HCT116 (cell line): ENCODE measurements around the gene CFAP46. TPM values are rescaled to one million over a fixed set of nuclear protein-coding genes. Genes with fewer than 3 reads are reported as not detected.
"Not testable (repeated sequence)": the region's sequence is repeated elsewhere in the genome, so short reads cannot be mapped to it uniquely, and the experiment has no call there.

Source experiments
- ATAC-seq: fragments of 200-7000 bp; cut with Tn5 transposase; 2 replicates; pipeline ENCODE4 v1.9.1; 2020; ENCODE audit warnings: mild to moderate bottlenecking, moderate library complexity
- BruUV-seq: library from RNA; stranded (reverse); fragments of 400-500 nt; replicated peaks from 2 replicates; lab custom pipeline; 2021; lab: Mats Ljungman, UMichigan
- CTCF ChIA-PET: fragments of 300-600 bp; sonication (Branson Sonifier 250); formaldehyde crosslinking; loops from one replicate; lab custom pipeline; 2021; ENCODE audit warnings: antibody characterized with exemption; lab: Charles Lee
- POLR2A ChIA-PET: fragments of 300-600, 350-600 bp; sonication (Branson Sonifier 250); formaldehyde crosslinking; loops from one replicate; lab custom pipeline; 2021; ENCODE audit warnings: antibody characterized with exemption; lab: Charles Lee
- RAD21 ChIA-PET, 2 experiments: fragments of 300-600 bp; sonication (Branson Sonifier 250); formaldehyde crosslinking; loops; one replicate each; lab custom pipeline; 2023; ENCODE audit warnings: low total read pairs in 2 of 2; ENCODE audit not compliant: uncharacterized antibody in 2 of 2, unreplicated experiment in 2 of 2, low non-redundant PET in 1 of 2; lab: Charles Lee
- DNase-seq: peaks from one replicate; pipeline ENCODE4 v3.0.0-alpha.2; 2010; ENCODE audit warnings: low read depth, low spot score
- H2AFZ ChIP-seq: fragments of 200-600 bp; shearing (Covaris generic), sonication (generic); 2 replicates; pipeline ENCODE4 v1.6.1; 2017; ENCODE audit warnings: low read depth, mixed run types, mixed read lengths, antibody characterized with exemption, low read length; ENCODE audit not compliant: poor library complexity, severe bottlenecking
- H3K27ac ChIP-seq: 2 replicates; pipeline ENCODE4 v1.5.1; 2012; ENCODE audit warnings: low read depth, low read length
- H3K27me3 ChIP-seq: fragments of 200-600 bp; sonication (generic); 2 replicates; pipeline ENCODE4 v1.6.1; 2016; ENCODE audit warnings: mixed run types, low read length, mixed read lengths; ENCODE audit not compliant: insufficient read depth
- H3K36me3 ChIP-seq, 2 experiments: fragments of 200-500 bp in 1 of 2; fragments of 200-600 bp in 1 of 2; sonication (Bioruptor generic) in 1 of 2; sonication (generic) in 1 of 2; 2 replicates each; pipeline versions ENCODE4 v1.5.1 to v1.6.1; 2014 to 2016; ENCODE audit warnings: low read length in 2 of 2, inconsistent platforms in 1 of 2, mixed read lengths in 1 of 2, mixed run types in 1 of 2; ENCODE audit not compliant: insufficient read depth in 2 of 2, control insufficient read depth in 1 of 2
- H3K4me1 ChIP-seq, 2 experiments: fragments of 200-600 bp in 1 of 2; sonication (generic) in 1 of 2; 2 replicates each; pipeline versions ENCODE4 v1.5.1 to v1.6.1; 2012 to 2017; ENCODE audit warnings: low read length in 2 of 2, inconsistent platforms in 1 of 2, mild to moderate bottlenecking in 1 of 2, mixed read lengths in 1 of 2, mixed run types in 1 of 2, moderate library complexity in 1 of 2; ENCODE audit not compliant: insufficient read depth in 2 of 2, control insufficient read depth in 1 of 2
- H3K4me2 ChIP-seq: fragments of 200-600 bp; sonication (generic); 2 replicates; pipeline ENCODE4 v1.6.1; 2017; ENCODE audit warnings: mixed run types, low read length, mixed read lengths
- H3K4me3 ChIP-seq, 2 experiments: fragments of 200-600 bp in 1 of 2; sonication (generic) in 1 of 2; replicated peaks in 1 of 2; 2 replicates each; pipeline ENCODE4 v1.5.1; 2011 to 2016; ENCODE audit warnings: low read length in 2 of 2, control low read depth in 1 of 2, low read depth in 1 of 2, mild to moderate bottlenecking in 1 of 2, mixed read lengths in 1 of 2, mixed run types in 1 of 2
- H3K79me2 ChIP-seq: fragments of 200-600 bp; sonication (generic); 2 replicates; pipeline ENCODE4 v1.6.1; 2017; ENCODE audit warnings: mild to moderate bottlenecking, mixed run types, low read length, moderate library complexity, mixed read lengths; ENCODE audit not compliant: insufficient read depth
- H3K9ac ChIP-seq: fragments of 200-600 bp; sonication (generic); 2 replicates; pipeline ENCODE4 v1.6.1; 2016; ENCODE audit warnings: low read length, mixed read lengths
- H3K9me2 ChIP-seq: fragments of 200-600 bp; sonication (generic), shearing (Covaris generic); 2 replicates; pipeline ENCODE4 v1.6.1; 2017; ENCODE audit warnings: mixed run types, mild to moderate bottlenecking, moderate library complexity; ENCODE audit not compliant: insufficient read depth
- H3K9me3 ChIP-seq, 2 experiments: fragments of 200-500 bp in 1 of 2; fragments of 200-600 bp in 1 of 2; sonication (Bioruptor generic) in 1 of 2; sonication (generic) in 1 of 2; 2 replicates each; pipeline ENCODE4 v1.6.1; 2014 to 2017; ENCODE audit warnings: low read length in 2 of 2, mixed read lengths in 2 of 2, inconsistent platforms in 1 of 2, low read depth in 1 of 2, mild to moderate bottlenecking in 1 of 2, mixed run types in 1 of 2, moderate library complexity in 1 of 2; ENCODE audit not compliant: control insufficient read depth in 1 of 2, insufficient read depth in 1 of 2
- H4K20me1 ChIP-seq: fragments of 200-600 bp; sonication (generic), shearing (Covaris generic); 2 replicates; pipeline ENCODE4 v1.6.1; 2017; ENCODE audit warnings: mixed run types, mild to moderate bottlenecking, moderate library complexity; ENCODE audit not compliant: insufficient read depth
- CEBPB ChIP-seq: IDR thresholded peaks from 2 replicates; pipeline ENCODE4 v1.6.1; 2012; ENCODE audit warnings: low read depth
- EGR1 ChIP-seq: IDR thresholded peaks from 2 replicates; pipeline ENCODE4 v1.6.1; 2012; ENCODE audit warnings: low read depth
- ELF1 ChIP-seq: IDR thresholded peaks from 2 replicates; pipeline ENCODE4 v1.6.1; 2012; ENCODE audit warnings: low read depth, borderline replicate concordance
- FOSL1 ChIP-seq: IDR thresholded peaks from 2 replicates; pipeline ENCODE4 v1.6.1; 2012; ENCODE audit warnings: low read depth
- POLR2A ChIP-seq: IDR thresholded peaks from 2 replicates; pipeline ENCODE4 v1.7.0; 2011; ENCODE audit warnings: borderline replicate concordance; ENCODE audit not compliant: insufficient read depth, insufficient read length; ENCODE audit errors: extremely low read depth
- RAD21 ChIP-seq: IDR thresholded peaks from 2 replicates; pipeline ENCODE4 v1.6.1; 2012; ENCODE audit warnings: low read depth, mild to moderate bottlenecking
- SIN3A ChIP-seq: IDR thresholded peaks from 2 replicates; pipeline ENCODE4 v1.6.1; 2012; ENCODE audit warnings: low read depth
- SP1 ChIP-seq: IDR thresholded peaks from 2 replicates; pipeline ENCODE4 v1.6.1; 2012; ENCODE audit warnings: low read depth
- ZFX ChIP-seq: fragments of 450-650 bp; IDR thresholded peaks from 2 replicates; pipeline ENCODE4 v1.6.1; 2017
- intact Hi-C: fragments of 100-400 bp; cut with micrococcal nuclease; formaldehyde crosslinking; loops from 2 replicates; pipeline ENCODE4 v1.10.0; 2022
- total RNA-seq: library from RNA; stranded (reverse); gene quantifications from one replicate; pipeline ENCODE4 v1.2.1, GENCODE V29; 2021; ENCODE audit not compliant: unreplicated experiment
- TF ChIP-seq, protein P1 (sequence below), 3 experiments: fragments of 200-600 bp in 1 of 3; sonication (generic) in 1 of 3; IDR thresholded peaks in 2 of 3; conservative IDR thresholded peaks in 1 of 3; 2 replicates each; pipeline ENCODE4 v1.5.1; 2012 to 2017; ENCODE audit warnings: low read depth in 2 of 3, low read length in 2 of 3, antibody characterized with exemption in 1 of 3, borderline replicate concordance in 1 of 3, control low read depth in 1 of 3, mild to moderate bottlenecking in 1 of 3, mixed read lengths in 1 of 3, mixed run types in 1 of 3, moderate library complexity in 1 of 3; ENCODE audit not compliant: insufficient read depth in 1 of 3
- TF ChIP-seq, protein P2 (sequence below): IDR thresholded peaks from 2 replicates; pipeline ENCODE4 v1.6.1; 2012
- TF ChIP-seq, protein P3 (sequence below): IDR thresholded peaks from 2 replicates; pipeline ENCODE4 v1.6.1; 2012

CFAP46 gene
- total RNA-seq, 1 experiment from 2014 or later, result 1.4 TPM

DNA sequence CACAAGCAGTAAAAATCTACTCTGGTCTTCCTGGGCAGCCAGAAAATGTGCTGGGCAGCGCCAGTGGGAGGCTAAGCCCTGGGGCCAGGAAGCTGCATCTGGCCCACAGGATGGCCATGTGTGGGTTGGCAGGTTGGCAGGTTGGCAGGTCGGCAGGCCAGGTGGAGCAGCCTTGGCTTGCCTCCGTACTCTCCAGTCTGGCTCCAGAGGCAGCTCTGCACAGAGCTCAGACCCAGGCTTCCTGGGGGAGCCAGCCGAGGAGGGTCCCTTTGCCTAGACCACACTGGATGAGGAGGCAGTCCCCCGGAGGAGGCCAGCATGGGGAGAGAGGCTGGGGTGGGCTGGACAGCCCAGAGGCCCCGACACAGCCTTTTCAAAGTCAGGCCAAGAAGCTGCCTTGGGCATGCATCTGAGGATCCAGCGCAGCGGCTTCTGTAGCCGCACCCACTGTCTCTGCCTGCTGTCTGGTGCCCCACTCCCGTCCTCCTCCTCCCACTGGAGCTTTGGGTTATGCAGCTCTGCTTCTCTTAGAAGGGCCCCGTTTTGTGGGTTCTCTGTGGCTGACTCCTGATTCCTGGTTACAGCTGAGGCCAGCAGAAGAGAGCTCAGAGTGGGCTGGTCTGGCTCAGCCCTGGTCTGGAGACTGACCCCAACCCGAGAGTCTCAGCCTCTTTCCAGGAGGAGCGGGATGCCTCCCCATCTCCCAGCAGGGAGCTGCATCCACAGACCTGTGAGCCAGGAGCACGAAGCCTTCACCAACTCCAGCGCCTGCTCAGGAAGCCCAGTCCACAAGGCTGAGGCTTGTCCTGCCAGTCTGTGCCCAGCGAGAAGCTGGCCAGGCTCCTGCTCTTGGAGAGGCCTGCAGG lies 44.6 kb downstream of the CFAP46 start (continued):
- TF ChIP-seq SIN3A (no peak), RAD21 (no peak), CEBPB (no peak), FOSL1 (no peak), POLR2A (no peak), ZFX (no peak), SP1 (no peak), ELF1 (no peak), EGR1 (no peak)
- TF ChIP-seq, protein P1, sequence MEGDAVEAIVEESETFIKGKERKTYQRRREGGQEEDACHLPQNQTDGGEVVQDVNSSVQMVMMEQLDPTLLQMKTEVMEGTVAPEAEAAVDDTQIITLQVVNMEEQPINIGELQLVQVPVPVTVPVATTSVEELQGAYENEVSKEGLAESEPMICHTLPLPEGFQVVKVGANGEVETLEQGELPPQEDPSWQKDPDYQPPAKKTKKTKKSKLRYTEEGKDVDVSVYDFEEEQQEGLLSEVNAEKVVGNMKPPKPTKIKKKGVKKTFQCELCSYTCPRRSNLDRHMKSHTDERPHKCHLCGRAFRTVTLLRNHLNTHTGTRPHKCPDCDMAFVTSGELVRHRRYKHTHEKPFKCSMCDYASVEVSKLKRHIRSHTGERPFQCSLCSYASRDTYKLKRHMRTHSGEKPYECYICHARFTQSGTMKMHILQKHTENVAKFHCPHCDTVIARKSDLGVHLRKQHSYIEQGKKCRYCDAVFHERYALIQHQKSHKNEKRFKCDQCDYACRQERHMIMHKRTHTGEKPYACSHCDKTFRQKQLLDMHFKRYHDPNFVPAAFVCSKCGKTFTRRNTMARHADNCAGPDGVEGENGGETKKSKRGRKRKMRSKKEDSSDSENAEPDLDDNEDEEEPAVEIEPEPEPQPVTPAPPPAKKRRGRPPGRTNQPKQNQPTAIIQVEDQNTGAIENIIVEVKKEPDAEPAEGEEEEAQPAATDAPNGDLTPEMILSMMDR (IDR thresholded peaks at IDR 0.05 in 2 of 3, conservative IDR thresholded peaks at IDR 0.05 in 1 of 3; ENCODE audit: borderline replicate concordance in 1 of 3, insufficient read depth in 1 of 3, low read depth in 2 of 3, low read length in 2 of 3), result no peak
- TF ChIP-seq, protein P2, sequence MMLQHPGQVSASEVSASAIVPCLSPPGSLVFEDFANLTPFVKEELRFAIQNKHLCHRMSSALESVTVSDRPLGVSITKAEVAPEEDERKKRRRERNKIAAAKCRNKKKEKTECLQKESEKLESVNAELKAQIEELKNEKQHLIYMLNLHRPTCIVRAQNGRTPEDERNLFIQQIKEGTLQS, result no peak
- TF ChIP-seq, protein P3, sequence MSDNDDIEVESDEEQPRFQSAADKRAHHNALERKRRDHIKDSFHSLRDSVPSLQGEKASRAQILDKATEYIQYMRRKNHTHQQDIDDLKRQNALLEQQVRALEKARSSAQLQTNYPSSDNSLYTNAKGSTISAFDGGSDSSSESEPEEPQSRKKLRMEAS, result no peak

DNA sequence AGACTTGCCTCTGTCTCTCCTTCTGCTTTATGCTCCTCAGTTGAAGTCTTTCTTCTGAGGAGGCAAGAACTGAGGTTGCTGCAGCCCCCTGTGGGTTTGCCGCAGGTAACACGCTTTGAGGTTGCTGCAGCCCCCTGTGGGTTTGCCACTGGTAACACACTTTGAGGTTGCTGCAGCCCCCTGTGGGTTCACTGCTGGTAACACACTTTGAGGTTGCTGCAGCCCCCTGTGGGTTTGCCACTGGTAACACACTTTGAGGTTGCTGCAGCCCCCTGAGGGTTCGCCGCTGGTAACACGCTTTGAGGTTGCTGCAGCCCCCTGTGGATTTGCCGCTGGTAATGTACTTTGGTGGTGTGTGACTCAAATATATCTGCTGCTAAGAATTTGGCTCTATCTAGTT lies 48.6 kb downstream of the CFAP46 start:
- intact Hi-C loops, H3K79me2 ChIP-seq: not testable (repeated sequence)

More for the DNA sequence above, 48.6 kb downstream of the CFAP46 start:
- CTCF ChIA-PET, DNase-seq, H3K4me2 ChIP-seq, H3K4me3 ChIP-seq, H3K9me3 ChIP-seq, H3K9me2 ChIP-seq, H3K27me3 ChIP-seq, H4K20me1 ChIP-seq, H3K9ac ChIP-seq, H3K27ac ChIP-seq, ATAC-seq: not testable (repeated sequence)
- TF ChIP-seq, protein P1 (IDR thresholded peaks at IDR 0.05 in 2 of 3, conservative IDR thresholded peaks at IDR 0.05 in 1 of 3; ENCODE audit: borderline replicate concordance in 1 of 3, insufficient read depth in 1 of 3, low read depth in 2 of 3, low read length in 2 of 3), result peak; percentile 45 to 68 (median 46); a peak in 4 of 6 replicates
- TF ChIP-seq, all 23 proteins: peak for 1; not testable (repeated sequence) for 22
- H2AFZ ChIP-seq, H3K36me3 ChIP-seq, RAD21 ChIA-PET, H3K4me1 ChIP-seq, BruUV-seq, POLR2A ChIA-PET: not testable (repeated sequence)
